ENCODE results near the gene GTF2A1L.

DNA sequence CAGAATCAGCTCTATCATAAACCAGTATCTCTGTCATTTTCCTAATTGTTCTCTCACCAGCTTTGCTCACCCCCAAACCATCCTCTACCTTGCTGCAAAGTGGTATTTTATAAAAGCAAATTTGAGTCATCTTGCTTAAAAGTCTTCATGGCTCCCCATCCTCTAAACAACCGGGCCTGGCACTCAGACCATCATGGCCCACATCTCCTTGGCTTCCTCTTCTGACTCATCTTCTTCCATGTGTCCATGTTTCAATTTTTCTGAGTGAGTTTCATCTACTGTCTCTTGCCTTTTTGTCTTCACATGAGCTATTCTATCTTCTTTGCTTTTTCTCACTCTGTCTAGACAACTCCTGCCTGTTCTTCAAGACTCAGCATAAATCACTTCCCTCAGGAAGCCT, 79.2 kb downstream of the GTF2A1L start:
- TF ChIP-seq POLR2A (IDR thresholded peaks at IDR 0.05), result no peak
- TF ChIP-seq, protein P1, sequence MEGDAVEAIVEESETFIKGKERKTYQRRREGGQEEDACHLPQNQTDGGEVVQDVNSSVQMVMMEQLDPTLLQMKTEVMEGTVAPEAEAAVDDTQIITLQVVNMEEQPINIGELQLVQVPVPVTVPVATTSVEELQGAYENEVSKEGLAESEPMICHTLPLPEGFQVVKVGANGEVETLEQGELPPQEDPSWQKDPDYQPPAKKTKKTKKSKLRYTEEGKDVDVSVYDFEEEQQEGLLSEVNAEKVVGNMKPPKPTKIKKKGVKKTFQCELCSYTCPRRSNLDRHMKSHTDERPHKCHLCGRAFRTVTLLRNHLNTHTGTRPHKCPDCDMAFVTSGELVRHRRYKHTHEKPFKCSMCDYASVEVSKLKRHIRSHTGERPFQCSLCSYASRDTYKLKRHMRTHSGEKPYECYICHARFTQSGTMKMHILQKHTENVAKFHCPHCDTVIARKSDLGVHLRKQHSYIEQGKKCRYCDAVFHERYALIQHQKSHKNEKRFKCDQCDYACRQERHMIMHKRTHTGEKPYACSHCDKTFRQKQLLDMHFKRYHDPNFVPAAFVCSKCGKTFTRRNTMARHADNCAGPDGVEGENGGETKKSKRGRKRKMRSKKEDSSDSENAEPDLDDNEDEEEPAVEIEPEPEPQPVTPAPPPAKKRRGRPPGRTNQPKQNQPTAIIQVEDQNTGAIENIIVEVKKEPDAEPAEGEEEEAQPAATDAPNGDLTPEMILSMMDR (IDR thresholded peaks at IDR 0.05), result no peak

Measured in thyroid gland (tissue), 4 donors.